Skeletal muscle tissue (tissue), 4 donors: Measurements from ENCODE around the gene AXIN1. TPM values are rescaled to one million over a fixed set of nuclear protein-coding genes. Genes with fewer than 3 reads are reported as not detected.

Experiments used
- H3K27ac ChIP-seq: one replicate; pipeline ENCODE4 v1.7.0; 2013; ENCODE audit warnings: mild to moderate bottlenecking, low read depth, low read length, inconsistent platforms
- H3K27me3 ChIP-seq, 3 donors: one replicate each; pipeline ENCODE4 v1.7.0; 2013; ENCODE audit warnings: low read length in 3 of 3; ENCODE audit not compliant: control insufficient read depth in 3 of 3, insufficient read depth in 3 of 3
- H3K36me3 ChIP-seq, 3 donors: one replicate each; pipeline ENCODE4 v1.7.0; 2013; ENCODE audit warnings: low read length in 3 of 3; ENCODE audit not compliant: control insufficient read depth in 3 of 3, insufficient read depth in 3 of 3
- H3K4me1 ChIP-seq, 3 donors: one replicate each; pipeline ENCODE4 v1.7.0; 2013; ENCODE audit warnings: low read length in 3 of 3, mild to moderate bottlenecking in 3 of 3; ENCODE audit not compliant: control insufficient read depth in 3 of 3, insufficient read depth in 3 of 3
- H3K4me3 ChIP-seq, 3 donors: one replicate each; pipeline ENCODE4 v1.7.0; 2013; ENCODE audit warnings: low read length in 3 of 3
- H3K9ac ChIP-seq, 3 donors: one replicate each; pipeline ENCODE4 v1.7.0; 2013; ENCODE audit warnings: low read length in 3 of 3, mild to moderate bottlenecking in 3 of 3, moderate library complexity in 2 of 3, low read depth in 1 of 3
- H3K9me3 ChIP-seq, 3 donors: one replicate each; pipeline ENCODE4 v1.7.0; 2013; ENCODE audit warnings: low read length in 3 of 3; ENCODE audit not compliant: control insufficient read depth in 3 of 3
- total RNA-seq: library from RNA; depleted of rRNA; stranded (reverse); fragments of >200 nt; gene quantifications from one replicate; pipeline ENCODE4 v1.2.3, GENCODE V29; 2014
- donor health status: Osteomylitis.

Gene AXIN1
- total RNA-seq, 1 donor from 2014 or later = 8.9 TPM

- H3K27me3 ChIP-seq = peaks cover 8 to 17% (median 12%) of the 10 kb centered on the region in 3 donors
- H3K9me3 ChIP-seq = no peaks in the 10 kb centered on the region
- peaks cover 0 to 10% (median 4%) of the 10 kb centered on the region in 3 donors for H3K4me1 ChIP-seq
- peaks cover under 1 to 9% (median 3%) of the 10 kb centered on the region in 3 donors for H3K36me3 ChIP-seq
- H3K9ac ChIP-seq = no peak within 1 kb of the TSS
- H3K27ac ChIP-seq = no peak within 1 kb of the TSS
- H3K4me3 ChIP-seq = no peak within 1 kb of the TSS
Observed at GRCh38 chr16:283033-283805, 69.3 kb downstream of the AXIN1 start, which contains the start of gene PDIA2. PDIA2 (plus strand) TSS chr16:283164; CDS start chr16:283170, 6 bp downstream.

GRCh38 chr16:282491-282890 is 70.0 kb downstream of the AXIN1 start:
- peaks cover 0 to 10% (median 4%) of the 10 kb centered on the region in 3 donors for H3K4me1 ChIP-seq
- H3K27me3 ChIP-seq = peaks cover 8 to 17% (median 12%) of the 10 kb centered on the region in 3 donors
- H3K36me3 ChIP-seq = peaks cover 0 to 2% (median 0%) of the 10 kb centered on the region in 3 donors
- H3K9ac ChIP-seq = no peak overlapping the region
- no peak overlapping the region for H3K27ac ChIP-seq
- H3K9me3 ChIP-seq = no peaks in the 10 kb centered on the region
- no peak overlapping the region for H3K4me3 ChIP-seq

GRCh38 chr16:281660-282255 is 70.8 kb downstream of the AXIN1 start:
- Histone ChIP-seq H3K4me3 (no peak overlapping the region), H3K36me3 (no peaks in the 10 kb centered on the region), H3K9me3 (no peaks in the 10 kb centered on the region), H3K27me3 (peaks cover 8 to 17% (median 12%) of the 10 kb centered on the region in 3 donors), H3K9ac (no peak overlapping the region), H3K4me1 (peaks cover 0 to 10% (median 4%) of the 10 kb centered on the region in 3 donors), H3K27ac (no peak overlapping the region)

GRCh38 chr16:280991-281659 is 71.4 kb downstream of the AXIN1 start:
- Histone ChIP-seq H3K9me3 (no peaks in the 10 kb centered on the region), H3K9ac (peak overlapping the region in 1 of 3 donors; percentile 50), H3K4me3 (no peak overlapping the region), H3K36me3 (no peaks in the 10 kb centered on the region), H3K4me1 (peaks cover 5 to 12% (median 7%) of the 10 kb centered on the region in 3 donors), H3K27ac (no peak overlapping the region), H3K27me3 (peaks cover 13 to 23% (median 16%) of the 10 kb centered on the region in 3 donors)

- peak within 1 kb of the TSS in 1 of 3 donors; percentile 13 for H3K4me3 ChIP-seq
Observed at GRCh38 chr16:280552-280951, 72.0 kb downstream of the AXIN1 start, which contains the start of gene ARHGDIG. ARHGDIG (plus strand) TSS chr16:280591; CDS start chr16:280681, 90 bp downstream.

GRCh38 chr16:280005-280460 is 72.5 kb downstream of the AXIN1 start:
- Histone ChIP-seq H3K9me3 (no peaks in the 10 kb centered on the region), H3K9ac (peak overlapping the region in 1 of 3 donors; percentile 40), H3K27ac (no peak overlapping the region), H3K27me3 (peaks cover 15 to 27% (median 21%) of the 10 kb centered on the region in 3 donors), H3K4me1 (peaks cover 8 to 14% (median 10%) of the 10 kb centered on the region in 3 donors), H3K4me3 (peak overlapping the region in 1 of 3 donors; percentile 13), H3K36me3 (no peaks in the 10 kb centered on the region)

More at GRCh38 chr16:280552-280951, 72.0 kb downstream of the AXIN1 start, which contains the start of gene ARHGDIG:
- Histone ChIP-seq H3K27me3 (peaks cover 13 to 23% (median 18%) of the 10 kb centered on the region in 3 donors), H3K27ac (no peak within 1 kb of the TSS), H3K9ac (peak within 1 kb of the TSS in 1 of 3 donors; percentile 50), H3K36me3 (no peaks in the 10 kb centered on the region), H3K9me3 (no peaks in the 10 kb centered on the region), H3K4me1 (peaks cover 5 to 12% (median 7%) of the 10 kb centered on the region in 3 donors)

GRCh38 chr16:279531-279930 is 73.0 kb downstream of the AXIN1 start:
- peaks cover 10 to 16% (median 11%) of the 10 kb centered on the region in 3 donors for H3K4me1 ChIP-seq
- no peak overlapping the region for H3K4me3 ChIP-seq
- H3K9me3 ChIP-seq = no peaks in the 10 kb centered on the region
- peaks cover 18 to 31% (median 25%) of the 10 kb centered on the region in 3 donors for H3K27me3 ChIP-seq
- no peak overlapping the region for H3K9ac ChIP-seq
- no peak overlapping the region for H3K27ac ChIP-seq
- H3K36me3 ChIP-seq = no peaks in the 10 kb centered on the region

- peaks cover 24 to 36% (median 31%) of the 10 kb centered on the region in 3 donors for H3K27me3 ChIP-seq
- no peaks in the 10 kb centered on the region for H3K9me3 ChIP-seq
- H3K4me3 ChIP-seq = no peak overlapping the region
Observed at GRCh38 chr16:278863-279366, 73.6 kb downstream of the AXIN1 start.

GRCh38 chr16:276426-277077 is 76.0 kb downstream of the AXIN1 start:
- Histone ChIP-seq H3K4me3 (no peak overlapping the region), H3K27me3 (peaks cover 25 to 38% (median 36%) of the 10 kb centered on the region in 3 donors), H3K36me3 (no peaks in the 10 kb centered on the region), H3K27ac (no peak overlapping the region), H3K9me3 (no peaks in the 10 kb centered on the region), H3K9ac (peak overlapping the region in 1 of 3 donors; percentile 3), H3K4me1 (peaks cover 10 to 16% (median 11%) of the 10 kb centered on the region in 3 donors)

More at GRCh38 chr16:278863-279366, 73.6 kb downstream of the AXIN1 start:
- Histone ChIP-seq H3K4me1 (peaks cover 10 to 16% (median 11%) of the 10 kb centered on the region in 3 donors), H3K9ac (no peak overlapping the region), H3K27ac (no peak overlapping the region), H3K36me3 (no peaks in the 10 kb centered on the region)
